Panc1 (cell line): Measurements from ENCODE around the gene HK3.

ENCODE experiments used
- POLR2AphosphoS5 ChIP-seq: IDR thresholded peaks from 2 replicates; pipeline ENCODE4 v1.6.1; 2012; ENCODE audit warnings: mild to moderate bottlenecking, low read depth, low read length, moderate library complexity
- SIN3A ChIP-seq: IDR thresholded peaks from 2 replicates; pipeline ENCODE4 v1.6.1; 2012; ENCODE audit warnings: low read depth, mild to moderate bottlenecking, low read length, moderate library complexity, borderline replicate concordance; ENCODE audit not compliant: insufficient read depth
- TCF7L2 ChIP-seq: IDR thresholded peaks from 2 replicates; pipeline ENCODE4 v1.6.1; 2011; ENCODE audit warnings: mild to moderate bottlenecking, low read depth, low read length, inconsistent platforms
- TF ChIP-seq, protein P1 (sequence below): fragments of 450-650 bp; IDR thresholded peaks from 2 replicates; pipeline ENCODE4 v1.5.1; 2017; ENCODE audit warnings: mild to moderate bottlenecking
- TF ChIP-seq, protein P2 (sequence below), 2 experiments: IDR thresholded peaks; 2 replicates each; pipeline ENCODE4 v1.6.1; 2011 to 2012; ENCODE audit warnings: low read depth in 2 of 2, control low read depth in 1 of 2, low read length in 1 of 2, mild to moderate bottlenecking in 1 of 2, moderate library complexity in 1 of 2; ENCODE audit not compliant: insufficient read depth in 1 of 2

DNA sequence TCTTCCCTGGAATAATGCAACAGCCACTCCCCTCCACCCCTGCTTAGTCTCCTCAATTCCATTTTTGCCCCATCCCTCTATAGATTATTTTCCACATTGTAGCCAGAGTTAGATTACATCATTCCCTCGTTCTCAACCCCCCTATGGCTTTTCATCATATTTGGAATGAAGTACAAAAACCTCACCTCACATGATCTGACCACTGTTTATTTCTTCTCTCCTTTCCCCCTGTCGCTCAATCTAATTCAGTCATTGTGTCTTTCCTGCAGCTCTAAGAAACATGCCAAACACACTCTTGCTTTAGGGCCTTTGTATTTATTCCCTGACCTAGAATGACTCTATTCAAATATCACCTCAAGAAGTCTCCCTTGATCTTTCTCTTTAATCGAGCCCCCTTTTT lies 22.6 kb upstream of the HK3 start:
- TF ChIP-seq, protein P1, sequence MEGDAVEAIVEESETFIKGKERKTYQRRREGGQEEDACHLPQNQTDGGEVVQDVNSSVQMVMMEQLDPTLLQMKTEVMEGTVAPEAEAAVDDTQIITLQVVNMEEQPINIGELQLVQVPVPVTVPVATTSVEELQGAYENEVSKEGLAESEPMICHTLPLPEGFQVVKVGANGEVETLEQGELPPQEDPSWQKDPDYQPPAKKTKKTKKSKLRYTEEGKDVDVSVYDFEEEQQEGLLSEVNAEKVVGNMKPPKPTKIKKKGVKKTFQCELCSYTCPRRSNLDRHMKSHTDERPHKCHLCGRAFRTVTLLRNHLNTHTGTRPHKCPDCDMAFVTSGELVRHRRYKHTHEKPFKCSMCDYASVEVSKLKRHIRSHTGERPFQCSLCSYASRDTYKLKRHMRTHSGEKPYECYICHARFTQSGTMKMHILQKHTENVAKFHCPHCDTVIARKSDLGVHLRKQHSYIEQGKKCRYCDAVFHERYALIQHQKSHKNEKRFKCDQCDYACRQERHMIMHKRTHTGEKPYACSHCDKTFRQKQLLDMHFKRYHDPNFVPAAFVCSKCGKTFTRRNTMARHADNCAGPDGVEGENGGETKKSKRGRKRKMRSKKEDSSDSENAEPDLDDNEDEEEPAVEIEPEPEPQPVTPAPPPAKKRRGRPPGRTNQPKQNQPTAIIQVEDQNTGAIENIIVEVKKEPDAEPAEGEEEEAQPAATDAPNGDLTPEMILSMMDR = no peak
- TF ChIP-seq TCF7L2 (no peak), POLR2AphosphoS5 (no peak), SIN3A (no peak)
- TF ChIP-seq, protein P2, sequence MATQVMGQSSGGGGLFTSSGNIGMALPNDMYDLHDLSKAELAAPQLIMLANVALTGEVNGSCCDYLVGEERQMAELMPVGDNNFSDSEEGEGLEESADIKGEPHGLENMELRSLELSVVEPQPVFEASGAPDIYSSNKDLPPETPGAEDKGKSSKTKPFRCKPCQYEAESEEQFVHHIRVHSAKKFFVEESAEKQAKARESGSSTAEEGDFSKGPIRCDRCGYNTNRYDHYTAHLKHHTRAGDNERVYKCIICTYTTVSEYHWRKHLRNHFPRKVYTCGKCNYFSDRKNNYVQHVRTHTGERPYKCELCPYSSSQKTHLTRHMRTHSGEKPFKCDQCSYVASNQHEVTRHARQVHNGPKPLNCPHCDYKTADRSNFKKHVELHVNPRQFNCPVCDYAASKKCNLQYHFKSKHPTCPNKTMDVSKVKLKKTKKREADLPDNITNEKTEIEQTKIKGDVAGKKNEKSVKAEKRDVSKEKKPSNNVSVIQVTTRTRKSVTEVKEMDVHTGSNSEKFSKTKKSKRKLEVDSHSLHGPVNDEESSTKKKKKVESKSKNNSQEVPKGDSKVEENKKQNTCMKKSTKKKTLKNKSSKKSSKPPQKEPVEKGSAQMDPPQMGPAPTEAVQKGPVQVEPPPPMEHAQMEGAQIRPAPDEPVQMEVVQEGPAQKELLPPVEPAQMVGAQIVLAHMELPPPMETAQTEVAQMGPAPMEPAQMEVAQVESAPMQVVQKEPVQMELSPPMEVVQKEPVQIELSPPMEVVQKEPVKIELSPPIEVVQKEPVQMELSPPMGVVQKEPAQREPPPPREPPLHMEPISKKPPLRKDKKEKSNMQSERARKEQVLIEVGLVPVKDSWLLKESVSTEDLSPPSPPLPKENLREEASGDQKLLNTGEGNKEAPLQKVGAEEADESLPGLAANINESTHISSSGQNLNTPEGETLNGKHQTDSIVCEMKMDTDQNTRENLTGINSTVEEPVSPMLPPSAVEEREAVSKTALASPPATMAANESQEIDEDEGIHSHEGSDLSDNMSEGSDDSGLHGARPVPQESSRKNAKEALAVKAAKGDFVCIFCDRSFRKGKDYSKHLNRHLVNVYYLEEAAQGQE (IDR thresholded peaks at IDR 0.05; ENCODE audit: insufficient read depth in 1 of 2, low read depth in 2 of 2, low read length in 1 of 2) = no peak
